Activated CD4-positive, alpha-beta T cell treated with anti-CD3 and anti-CD28 coated beads, Interleukin-2, amount 50 U/mL, for 1 hour (primary cell): Measurements from ENCODE around the gene PTPRD.

Experiments
- DNase-seq: peaks from one replicate; pipeline ENCODE4 v3.0.0-alpha.2; 2020

Gene PTPRD

GRCh38 chr9:10260501-10260900, 352.3 kb downstream of the PTPRD start:
- DNase-seq: no peak

- no peak for DNase-seq
Measured at GRCh38 chr9:10259668-10260067, 353.1 kb downstream of the PTPRD start.

- DNase-seq: no peak
Measured at GRCh38 chr9:10255758-10256157, 357.0 kb downstream of the PTPRD start.

GRCh38 chr9:10254338-10254737, 358.5 kb downstream of the PTPRD start:
- no peak for DNase-seq

- no peak for DNase-seq
Measured at GRCh38 chr9:10253341-10253740, 359.5 kb downstream of the PTPRD start.

GRCh38 chr9:10252174-10252573, 360.6 kb downstream of the PTPRD start:
- DNase-seq: no peak

- no peak for DNase-seq
Measured at GRCh38 chr9:10251490-10251889, 361.3 kb downstream of the PTPRD start.

- no peak for DNase-seq
Measured at GRCh38 chr9:10250219-10250618, 362.6 kb downstream of the PTPRD start.

GRCh38 chr9:10248890-10249289, 363.9 kb downstream of the PTPRD start:
- DNase-seq: no peak

- no peak for DNase-seq
Measured at GRCh38 chr9:10242255-10242654, 370.5 kb downstream of the PTPRD start.

- no peak for DNase-seq
Measured at GRCh38 chr9:10238087-10238486, 374.7 kb downstream of the PTPRD start.

- no peak for DNase-seq
Measured at GRCh38 chr9:10237584-10237983, 375.2 kb downstream of the PTPRD start.

GRCh38 chr9:10236161-10236560, 376.6 kb downstream of the PTPRD start:
- no peak for DNase-seq

- no peak for DNase-seq
Measured at GRCh38 chr9:10235376-10235775, 377.4 kb downstream of the PTPRD start.

- DNase-seq: no peak
Measured at GRCh38 chr9:10232352-10232930, 380.4 kb downstream of the PTPRD start.

GRCh38 chr9:10230512-10230911, 382.3 kb downstream of the PTPRD start:
- no peak for DNase-seq

GRCh38 chr9:10228082-10228481, 384.7 kb downstream of the PTPRD start:
- no peak for DNase-seq

GRCh38 chr9:10226996-10227395, 385.8 kb downstream of the PTPRD start:
- DNase-seq: no peak

- DNase-seq: no peak
Measured at GRCh38 chr9:10212702-10213101, 400.1 kb downstream of the PTPRD start.

- no peak for DNase-seq
Measured at GRCh38 chr9:10208691-10209069, 404.1 kb downstream of the PTPRD start.

GRCh38 chr9:10204276-10204675, 408.5 kb downstream of the PTPRD start:
- DNase-seq: no peak

- DNase-seq: no peak
Measured at GRCh38 chr9:10173561-10173960, 439.2 kb downstream of the PTPRD start.

GRCh38 chr9:10172476-10172875, 440.3 kb downstream of the PTPRD start:
- no peak for DNase-seq

GRCh38 chr9:10168241-10168640, 444.6 kb downstream of the PTPRD start:
- DNase-seq: no peak

- DNase-seq: no peak
Measured at GRCh38 chr9:10148796-10149195, 464.0 kb downstream of the PTPRD start.
